HEK293 (cell line): Measurements from ENCODE around the gene LGI1.

Source experiments
- CTCF ChIA-PET: fragments of 350-600 bp; formaldehyde crosslinking; extraction: SDS; loops from one replicate; lab custom pipeline; 2021; ENCODE audit warnings: antibody characterized with exemption; lab: Yijun Ruan, JAX
- POLR2A ChIA-PET: fragments of 300-600 bp; formaldehyde crosslinking; extraction: SDS; loops from one replicate; lab custom pipeline; 2020; ENCODE audit warnings: antibody characterized with exemption, inconsistent platforms; lab: Yijun Ruan, JAX
- H3K27ac ChIP-seq: fragments of 200-500 bp; sonication (Bioruptor generic); 2 replicates; pipeline ENCODE4 v1.5.1; 2014; ENCODE audit warnings: low read depth, low read length, control low read depth, inconsistent platforms; ENCODE audit errors: extremely low read depth
- H3K36me3 ChIP-seq, 2 experiments: fragments of 200-500 bp in 1 of 2; sonication (Bioruptor generic) in 1 of 2; 1 replicate in 1 of 2; 2 replicates in 1 of 2; pipeline ENCODE4 v1.5.1; 2014 to 2017; ENCODE audit warnings: inconsistent platforms in 2 of 2, low read length in 2 of 2; ENCODE audit not compliant: control insufficient read depth in 2 of 2, insufficient read depth in 1 of 2
- H3K4me1 ChIP-seq: fragments of 200-500 bp; sonication (Bioruptor generic); 2 replicates; pipeline ENCODE4 v1.5.1; 2014; ENCODE audit warnings: mild to moderate bottlenecking, low read length, inconsistent platforms; ENCODE audit not compliant: control insufficient read depth, insufficient read depth
- H3K4me3 ChIP-seq: 2 replicates; pipeline ENCODE4 v1.5.1; 2011; ENCODE audit warnings: low read depth, mild to moderate bottlenecking, control low read depth, low read length, moderate library complexity
- H3K9me3 ChIP-seq: fragments of 200-500 bp; sonication (Bioruptor generic); 2 replicates; pipeline ENCODE4 v1.5.1; 2014; ENCODE audit warnings: low read depth, low read length, inconsistent platforms; ENCODE audit not compliant: control insufficient read depth, insufficient read depth
- INSM2 ChIP-seq: fragments of 450-650 bp; formaldehyde crosslinking; IDR thresholded peaks from 2 replicates; pipeline ENCODE4 v1.5.1; 2016; ENCODE audit warnings: missing biosample characterization, missing genetic modification characterization
- KLF8 ChIP-seq: fragments of 450-650 bp; formaldehyde crosslinking; IDR thresholded peaks from 2 replicates; pipeline ENCODE4 v1.5.1; 2016; ENCODE audit warnings: missing biosample characterization, missing genetic modification characterization
- OVOL3 ChIP-seq: fragments of 450-650 bp; formaldehyde crosslinking; IDR thresholded peaks from 2 replicates; pipeline ENCODE4 v1.5.1; 2016; ENCODE audit warnings: missing biosample characterization, missing genetic modification characterization
- YY2 ChIP-seq: fragments of 450-650 bp; formaldehyde crosslinking; IDR thresholded peaks from 2 replicates; pipeline ENCODE4 v1.5.1; 2016; ENCODE audit warnings: missing biosample characterization, missing genetic modification characterization
- ZBTB8A ChIP-seq: fragments of 450-650 bp; formaldehyde crosslinking; IDR thresholded peaks from 2 replicates; pipeline ENCODE4 v1.5.1; 2016; ENCODE audit warnings: missing biosample characterization, missing genetic modification characterization
- ZFHX2 ChIP-seq: fragments of 450-650 bp; formaldehyde crosslinking; conservative IDR thresholded peaks from 2 replicates; pipeline ENCODE4 v1.5.1; 2016; ENCODE audit warnings: missing biosample characterization, missing genetic modification characterization
- ZNF10 ChIP-seq: fragments of 450-650 bp; formaldehyde crosslinking; IDR thresholded peaks from 2 replicates; pipeline ENCODE4 v1.5.1; 2017; ENCODE audit warnings: missing biosample characterization, missing genetic modification characterization
- ZNF114 ChIP-seq: fragments of 450-650 bp; formaldehyde crosslinking; IDR thresholded peaks from 2 replicates; pipeline ENCODE4 v1.5.0; 2017; ENCODE audit warnings: missing biosample characterization, missing genetic modification characterization
- ZNF280C ChIP-seq: fragments of 450-650 bp; formaldehyde crosslinking; IDR thresholded peaks from 2 replicates; pipeline ENCODE4 v1.5.1; 2016; ENCODE audit warnings: missing biosample characterization, missing genetic modification characterization
- ZNF292 ChIP-seq: fragments of 450-650 bp; formaldehyde crosslinking; IDR thresholded peaks from 2 replicates; pipeline ENCODE4 v1.5.1; 2016; ENCODE audit warnings: low read depth, missing biosample characterization, missing genetic modification characterization, borderline replicate concordance
- ZNF544 ChIP-seq: fragments of 450-650 bp; formaldehyde crosslinking; IDR thresholded peaks from 2 replicates; pipeline ENCODE4 v1.5.0; 2017; ENCODE audit warnings: missing biosample characterization, missing genetic modification characterization
- ZNF560 ChIP-seq: fragments of 450-650 bp; formaldehyde crosslinking; IDR thresholded peaks from 2 replicates; pipeline ENCODE4 v1.5.1; 2017; ENCODE audit warnings: missing biosample characterization, missing genetic modification characterization, borderline replicate concordance
- ZNF621 ChIP-seq: fragments of 450-650 bp; formaldehyde crosslinking; IDR thresholded peaks from 2 replicates; pipeline ENCODE4 v1.5.1; 2017; ENCODE audit warnings: missing biosample characterization, missing genetic modification characterization
- ZNF692 ChIP-seq: fragments of 450-650 bp; formaldehyde crosslinking; IDR thresholded peaks from 2 replicates; pipeline ENCODE4 v1.5.1; 2016; ENCODE audit warnings: missing biosample characterization, missing genetic modification characterization
- ZNF707 ChIP-seq: fragments of 450-650 bp; formaldehyde crosslinking; IDR thresholded peaks from 2 replicates; pipeline ENCODE4 v1.5.1; 2016; ENCODE audit warnings: missing biosample characterization, missing genetic modification characterization
- ZSCAN18 ChIP-seq: fragments of 450-650 bp; formaldehyde crosslinking; IDR thresholded peaks from 2 replicates; pipeline ENCODE4 v1.5.1; 2016; ENCODE audit warnings: missing biosample characterization, missing genetic modification characterization
- ZSCAN4 ChIP-seq: fragments of 450-650 bp; formaldehyde crosslinking; IDR thresholded peaks from 2 replicates; pipeline ENCODE4 v1.5.1; 2017; ENCODE audit warnings: missing biosample characterization, missing genetic modification characterization

Gene LGI1

GRCh38 chr10:93762979-93763391, 5.2 kb downstream of the LGI1 start (continued):
- TF ChIP-seq ZFHX2 (tag by site-specific recombination), result no peak
- no peak for TF ChIP-seq ZNF707 (tag by site-specific recombination)

- H3K9me3 ChIP-seq, result no peaks in the 10 kb centered on the region
- POLR2A ChIA-PET, result no interaction called here
- no peak overlapping the region for H3K4me3 ChIP-seq
- H3K36me3 ChIP-seq, result no peaks in the 10 kb centered on the region
- CTCF ChIA-PET, result interaction anchor here (0.9 to 1.3 kb wide), 2 partner anchors 22 to 49 kb away, joined by 3 read pairs; no protein-coding TSS in a partner anchor
- H3K27ac ChIP-seq, result no peak overlapping the region
- H3K4me1 ChIP-seq, result no peaks in the 10 kb centered on the region
- TF ChIP-seq OVOL3 (tag by site-specific recombination) (no peak), ZNF560 (tag by site-specific recombination) (no peak), ZNF280C (tag by site-specific recombination) (no peak), ZNF692 (tag by site-specific recombination) (no peak), ZNF114 (tag by site-specific recombination) (no peak), ZNF292 (tag by site-specific recombination) (no peak), ZSCAN4 (tag by site-specific recombination) (no peak), ZNF10 (tag by site-specific recombination) (no peak), ZNF544 (no peak), YY2 (tag by site-specific recombination) (no peak), KLF8 (tag by site-specific recombination) (no peak), ZSCAN18 (no peak), INSM2 (tag by site-specific recombination) (no peak), ZNF621 (tag by site-specific recombination) (no peak), ZBTB8A (tag by site-specific recombination) (no peak)
- TF ChIP-seq, all 188 proteins: peak for 0
Measured at GRCh38 chr10:93766918-93767317, 9.2 kb downstream of the LGI1 start.
